ENCODE results near the gene SHC4.

DNA sequence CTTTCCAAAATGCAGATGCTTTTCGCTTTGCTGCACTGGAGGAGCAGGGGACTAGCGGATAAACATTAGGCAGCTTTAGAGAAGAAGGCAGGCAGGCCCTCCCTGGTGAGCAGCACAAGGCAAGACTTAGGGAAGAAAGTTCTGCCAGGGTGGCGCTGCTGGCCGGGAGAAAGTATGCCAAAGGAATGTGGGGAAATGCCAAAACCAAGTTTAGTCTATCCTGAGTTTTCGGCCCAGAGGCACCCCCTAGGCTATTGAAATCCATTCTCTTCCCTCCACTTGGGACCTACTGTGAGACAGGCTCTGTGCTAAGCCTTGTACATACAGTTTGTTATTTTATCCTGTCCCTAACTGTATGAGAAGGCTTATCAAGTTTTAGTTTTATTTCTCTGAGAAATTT is 9.2 kb downstream of the SHC4 start:
- TF ChIP-seq, protein P1, sequence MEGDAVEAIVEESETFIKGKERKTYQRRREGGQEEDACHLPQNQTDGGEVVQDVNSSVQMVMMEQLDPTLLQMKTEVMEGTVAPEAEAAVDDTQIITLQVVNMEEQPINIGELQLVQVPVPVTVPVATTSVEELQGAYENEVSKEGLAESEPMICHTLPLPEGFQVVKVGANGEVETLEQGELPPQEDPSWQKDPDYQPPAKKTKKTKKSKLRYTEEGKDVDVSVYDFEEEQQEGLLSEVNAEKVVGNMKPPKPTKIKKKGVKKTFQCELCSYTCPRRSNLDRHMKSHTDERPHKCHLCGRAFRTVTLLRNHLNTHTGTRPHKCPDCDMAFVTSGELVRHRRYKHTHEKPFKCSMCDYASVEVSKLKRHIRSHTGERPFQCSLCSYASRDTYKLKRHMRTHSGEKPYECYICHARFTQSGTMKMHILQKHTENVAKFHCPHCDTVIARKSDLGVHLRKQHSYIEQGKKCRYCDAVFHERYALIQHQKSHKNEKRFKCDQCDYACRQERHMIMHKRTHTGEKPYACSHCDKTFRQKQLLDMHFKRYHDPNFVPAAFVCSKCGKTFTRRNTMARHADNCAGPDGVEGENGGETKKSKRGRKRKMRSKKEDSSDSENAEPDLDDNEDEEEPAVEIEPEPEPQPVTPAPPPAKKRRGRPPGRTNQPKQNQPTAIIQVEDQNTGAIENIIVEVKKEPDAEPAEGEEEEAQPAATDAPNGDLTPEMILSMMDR (IDR thresholded peaks at IDR 0.05), result no peak
- TF ChIP-seq EP300 (IDR thresholded peaks at IDR 0.05), result no peak

Measured in esophagus muscularis mucosa (tissue), 3 donors.